ENCODE measurements around the gene CYP46A1.

CYP46A1 gene

GRCh38 chr14:99752486-99753121 lies 68.5 kb downstream of the CYP46A1 start:
- Histone ChIP-seq H4K20me1 (ENCODE audit: low read depth, low read length) (no peaks in the 10 kb centered on the region), H3K27me3 (ENCODE audit: low read length) (no peaks in the 10 kb centered on the region), H3K4me2 (ENCODE audit: low read depth, low read length, poor library complexity, severe bottlenecking) (no peak overlapping the region), H3K9me3 (ENCODE audit: insufficient read depth, low read length) (no peaks in the 10 kb centered on the region), H3K9me2 (replicated peaks; ENCODE audit: insufficient read depth, low read length) (no peaks in the 10 kb centered on the region), H3K79me2 (ENCODE audit: insufficient read depth, low read length) (no peaks in the 10 kb centered on the region), H3F3A (ENCODE audit: insufficient read depth) (no peaks in the 10 kb centered on the region), H3K4me3 (ENCODE audit: insufficient read depth, low read length, poor library complexity, severe bottlenecking) (no peak overlapping the region), H3K27ac (ENCODE audit: low read depth, low read length) (no peak overlapping the region), H2AFZ (ENCODE audit: low read depth, low read length, severe bottlenecking) (no peak overlapping the region), H3K9ac (ENCODE audit: low read length) (no peak overlapping the region), H3K36me3 (ENCODE audit: low read length) (no peaks in the 10 kb centered on the region)
- TF ChIP-seq EZH2phosphoT487 (conservative IDR thresholded peaks at IDR 0.05; ENCODE audit: low read length) (no peak), CTCF (IDR thresholded peaks at IDR 0.05; ENCODE audit: insufficient read depth, low read length, poor library complexity, severe bottlenecking) (no peak)

- H3K36me3 ChIP-seq (ENCODE audit: low read length), result no peaks in the 10 kb centered on the region
- no peaks in the 10 kb centered on the region for H3K79me2 ChIP-seq (ENCODE audit: insufficient read depth, low read length)
- TF ChIP-seq EZH2phosphoT487 (conservative IDR thresholded peaks at IDR 0.05; ENCODE audit: low read length), result no peak
- TF ChIP-seq CTCF (IDR thresholded peaks at IDR 0.05; ENCODE audit: insufficient read depth, low read length, poor library complexity, severe bottlenecking), result no peak
- no peaks in the 10 kb centered on the region for H3K9me2 ChIP-seq (replicated peaks; ENCODE audit: insufficient read depth, low read length)
- H3F3A ChIP-seq (ENCODE audit: insufficient read depth), result no peaks in the 10 kb centered on the region
- H3K27ac ChIP-seq (ENCODE audit: low read depth, low read length), result no peak overlapping the region
- no peaks in the 10 kb centered on the region for H3K9me3 ChIP-seq (ENCODE audit: insufficient read depth, low read length)
- H3K4me3 ChIP-seq (ENCODE audit: insufficient read depth, low read length, poor library complexity, severe bottlenecking), result no peak overlapping the region
- H2AFZ ChIP-seq (ENCODE audit: low read depth, low read length, severe bottlenecking), result no peak overlapping the region
- H3K9ac ChIP-seq (ENCODE audit: low read length), result no peak overlapping the region
- no peaks in the 10 kb centered on the region for H4K20me1 ChIP-seq (ENCODE audit: low read depth, low read length)
- H3K27me3 ChIP-seq (ENCODE audit: low read length), result no peaks in the 10 kb centered on the region
- no peak overlapping the region for H3K4me2 ChIP-seq (ENCODE audit: low read depth, low read length, poor library complexity, severe bottlenecking)
Measured at GRCh38 chr14:99753225-99754140, 69.4 kb downstream of the CYP46A1 start.

GRCh38 chr14:99754141-99755067 lies 70.3 kb downstream of the CYP46A1 start:
- no peak overlapping the region for H3K4me2 ChIP-seq (ENCODE audit: low read depth, low read length, poor library complexity, severe bottlenecking)
- no peak overlapping the region for H3K27ac ChIP-seq (ENCODE audit: low read depth, low read length)
- TF ChIP-seq CTCF (IDR thresholded peaks at IDR 0.05; ENCODE audit: insufficient read depth, low read length, poor library complexity, severe bottlenecking), result no peak
- no peak for TF ChIP-seq EZH2phosphoT487 (conservative IDR thresholded peaks at IDR 0.05; ENCODE audit: low read length)

More at GRCh38 chr14:99754141-99755067, 70.3 kb downstream of the CYP46A1 start:
- no peaks in the 10 kb centered on the region for H3K36me3 ChIP-seq (ENCODE audit: low read length)
- no peaks in the 10 kb centered on the region for H4K20me1 ChIP-seq (ENCODE audit: low read depth, low read length)
- no peaks in the 10 kb centered on the region for H3K79me2 ChIP-seq (ENCODE audit: insufficient read depth, low read length)
- no peaks in the 10 kb centered on the region for H3K9me3 ChIP-seq (ENCODE audit: insufficient read depth, low read length)
- no peak overlapping the region for H2AFZ ChIP-seq (ENCODE audit: low read depth, low read length, severe bottlenecking)
- no peaks in the 10 kb centered on the region for H3K9me2 ChIP-seq (replicated peaks; ENCODE audit: insufficient read depth, low read length)
- no peak overlapping the region for H3K9ac ChIP-seq (ENCODE audit: low read length)
- no peaks in the 10 kb centered on the region for H3K27me3 ChIP-seq (ENCODE audit: low read length)
- H3F3A ChIP-seq (ENCODE audit: insufficient read depth), result no peaks in the 10 kb centered on the region
- no peak overlapping the region for H3K4me3 ChIP-seq (ENCODE audit: insufficient read depth, low read length, poor library complexity, severe bottlenecking)

Measured in SU-DHL-6 (cell line).